ENCODE measurements around the gene NPIPB8. TPM values are rescaled to one million over a fixed set of nuclear protein-coding genes. Genes with fewer than 3 reads are reported as not detected.

The NPIPB8 gene
- total and polyA plus RNA-seq, 9 of the 15 experiments (the other 6 are each of a cell fraction or from before 2014, with no cell fraction given) = 0.16 TPM; not detected in 8

DNA sequence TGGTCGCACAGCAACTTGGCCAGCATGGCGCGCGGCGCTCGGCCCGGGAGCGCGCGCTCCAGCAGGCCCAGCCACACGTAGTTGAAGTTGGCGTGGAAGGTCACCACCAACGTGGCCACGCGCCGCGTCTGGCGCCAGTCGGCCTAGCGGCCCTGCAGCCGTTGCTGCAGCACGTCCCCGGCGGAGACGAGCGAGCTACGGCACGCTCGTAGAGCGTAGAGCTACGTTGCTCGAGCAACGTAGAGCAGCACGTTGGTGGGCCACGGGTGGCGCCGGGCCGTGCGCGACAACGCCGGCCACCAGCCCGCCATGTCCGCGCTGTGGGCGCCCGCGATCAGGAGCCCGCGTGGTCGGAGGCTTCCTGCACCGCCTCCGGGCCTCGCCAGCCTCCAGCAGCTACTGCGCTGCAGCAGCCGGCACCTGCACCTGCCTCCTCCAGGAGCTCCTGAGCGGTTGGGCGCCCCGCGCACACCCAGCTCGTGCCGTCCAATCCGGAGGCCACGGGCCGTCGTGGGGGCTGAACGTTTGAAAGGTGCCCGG, 14.6 kb upstream of the NPIPB8 start:
- no peak for TF ChIP-seq ETV6 (IDR thresholded peaks at IDR 0.05; ENCODE audit: borderline replicate concordance in 1 of 2, low read depth in 2 of 2, low read length in 1 of 2)
- TF ChIP-seq ETV6 (CRISPR knock-in tag; IDR thresholded peaks at IDR 0.05; ENCODE audit: borderline replicate concordance) = no peak
- TF ChIP-seq PHTF2 (CRISPR knock-in tag; IDR thresholded peaks at IDR 0.05) = no peak
- TF ChIP-seq, protein P1, sequence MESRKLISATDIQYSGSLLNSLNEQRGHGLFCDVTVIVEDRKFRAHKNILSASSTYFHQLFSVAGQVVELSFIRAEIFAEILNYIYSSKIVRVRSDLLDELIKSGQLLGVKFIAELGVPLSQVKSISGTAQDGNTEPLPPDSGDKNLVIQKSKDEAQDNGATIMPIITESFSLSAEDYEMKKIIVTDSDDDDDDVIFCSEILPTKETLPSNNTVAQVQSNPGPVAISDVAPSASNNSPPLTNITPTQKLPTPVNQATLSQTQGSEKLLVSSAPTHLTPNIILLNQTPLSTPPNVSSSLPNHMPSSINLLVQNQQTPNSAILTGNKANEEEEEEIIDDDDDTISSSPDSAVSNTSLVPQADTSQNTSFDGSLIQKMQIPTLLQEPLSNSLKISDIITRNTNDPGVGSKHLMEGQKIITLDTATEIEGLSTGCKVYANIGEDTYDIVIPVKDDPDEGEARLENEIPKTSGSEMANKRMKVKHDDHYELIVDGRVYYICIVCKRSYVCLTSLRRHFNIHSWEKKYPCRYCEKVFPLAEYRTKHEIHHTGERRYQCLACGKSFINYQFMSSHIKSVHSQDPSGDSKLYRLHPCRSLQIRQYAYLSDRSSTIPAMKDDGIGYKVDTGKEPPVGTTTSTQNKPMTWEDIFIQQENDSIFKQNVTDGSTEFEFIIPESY (CRISPR knock-in tag; IDR thresholded peaks at IDR 0.05) = peak; percentile 51; the same call in 1 of the 2 replicates
- no peak for TF ChIP-seq C11orf30 (IDR thresholded peaks at IDR 0.05; ENCODE audit: low read depth)
- POLR2A ChIA-PET = no interaction called here
- Histone ChIP-seq H4K20me1 (replicated peaks; ENCODE audit: control insufficient read depth, insufficient read depth, low read length) (no peaks in the 10 kb centered on the region), H3K9ac (ENCODE audit: insufficient read depth in 1 of 2, low read depth in 2 of 2, low read length in 2 of 2) (no peak overlapping the region), H3K27ac (ENCODE audit: extremely low read depth, low read depth, low read length) (no peak overlapping the region), H3K4me1 (replicated peaks in 1 of 2; ENCODE audit: control insufficient read depth in 2 of 2, insufficient read depth in 2 of 2, low read length in 2 of 2) (no peaks in the 10 kb centered on the region), H3K79me2 (ENCODE audit: control insufficient read depth, insufficient read depth, low read length) (no peaks in the 10 kb centered on the region), H3K4me3 (no peak overlapping the region), H3K27me3 (ENCODE audit: control insufficient read depth in 2 of 2, insufficient read depth in 2 of 2, low read length in 2 of 2) (no peaks in the 10 kb centered on the region; a peak in 2 of 5 replicates), H2AFZ (ENCODE audit: low read depth, low read length) (no peak overlapping the region), H3K9me3 (replicated peaks; ENCODE audit: control insufficient read depth, insufficient read depth, low read depth, low read length) (no peaks in the 10 kb centered on the region), H3K4me2 (ENCODE audit: insufficient read depth, low read length) (no peak overlapping the region), H3K36me3 (ENCODE audit: control insufficient read depth, insufficient read depth, low read length) (no peaks in the 10 kb centered on the region), H3K9me1 (ENCODE audit: control insufficient read depth, insufficient read depth, low read length) (no peaks in the 10 kb centered on the region)
- CTCF ChIA-PET (ENCODE audit: low intra/inter-chr PET ratio) = no interaction called here
- intact Hi-C loops (cut with micrococcal nuclease) (no loop called here), in situ Hi-C loops (cut with MboI) (loop anchor here (25.0 kb wide), 4 partner anchors 89 to 1589 kb away; partner anchors contain the start of genes EIF3C and EIF3CL)
- DNase-seq (ENCODE audit: extremely low read depth in 1 of 4, low spot score in 3 of 4) (peak in 1 of 4 experiments; percentile 1), ATAC-seq (no peak), FAIRE-seq (no peak)
- BruUV-seq (replicated peaks) = no TSS peak
- WGBS (ENCODE audit: insufficient coverage, low coverage, missing lambda C conversion rate) = 72% methylated on average over 40 of the region's 68 CpGs

All from K562 (cell line).